Measurements from ENCODE around the gene HNRNPH2.

Gene HNRNPH2, protein sequence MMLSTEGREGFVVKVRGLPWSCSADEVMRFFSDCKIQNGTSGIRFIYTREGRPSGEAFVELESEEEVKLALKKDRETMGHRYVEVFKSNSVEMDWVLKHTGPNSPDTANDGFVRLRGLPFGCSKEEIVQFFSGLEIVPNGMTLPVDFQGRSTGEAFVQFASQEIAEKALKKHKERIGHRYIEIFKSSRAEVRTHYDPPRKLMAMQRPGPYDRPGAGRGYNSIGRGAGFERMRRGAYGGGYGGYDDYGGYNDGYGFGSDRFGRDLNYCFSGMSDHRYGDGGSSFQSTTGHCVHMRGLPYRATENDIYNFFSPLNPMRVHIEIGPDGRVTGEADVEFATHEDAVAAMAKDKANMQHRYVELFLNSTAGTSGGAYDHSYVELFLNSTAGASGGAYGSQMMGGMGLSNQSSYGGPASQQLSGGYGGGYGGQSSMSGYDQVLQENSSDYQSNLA

DNA sequence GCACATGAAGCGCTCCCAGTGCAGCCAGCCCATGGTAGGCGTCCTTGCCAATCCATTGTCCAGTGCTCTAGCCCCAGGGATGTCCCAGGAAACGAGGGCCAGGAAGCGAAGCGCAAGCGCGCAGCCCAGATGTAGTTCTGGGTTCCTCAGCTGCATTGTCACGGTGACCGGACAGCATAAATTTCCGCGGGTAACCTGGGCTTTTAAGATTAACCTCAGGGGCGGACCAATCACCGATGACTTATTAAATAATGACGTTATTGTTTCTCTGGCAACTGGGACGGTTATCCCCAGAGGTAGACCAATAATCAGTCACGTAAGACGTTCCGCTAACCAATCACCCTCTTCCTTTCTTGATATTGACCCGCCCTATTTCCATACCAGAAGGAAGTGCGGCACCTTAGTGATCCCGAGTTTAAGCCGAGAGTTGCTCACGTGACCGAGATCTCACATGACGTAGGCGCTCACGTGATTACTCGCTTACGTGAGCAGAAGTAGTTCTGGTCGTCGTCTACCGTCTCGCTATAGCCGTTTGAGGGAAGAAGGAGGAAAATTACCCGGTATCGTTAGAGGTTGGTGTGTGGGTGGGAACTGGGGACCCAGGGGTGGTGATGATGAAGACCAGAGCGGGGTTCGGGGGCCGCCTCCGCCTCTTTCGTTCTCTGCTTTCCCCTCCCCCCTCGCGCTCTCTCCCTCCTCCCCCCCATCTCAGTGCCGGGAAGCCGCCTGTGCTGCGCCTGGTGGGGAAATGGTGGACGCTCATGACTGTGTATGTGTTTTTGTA, at the start of gene HNRNPH2, which contains the start of gene GLA:
Gene HNRNPH2, plus strand, starts transcription at position 475 of the 784 bp plus-strand sequence. CDS start 3,767 bp downstream, outside the sequence.
Gene GLA, minus strand, starts transcription at position 178 of the 784 bp plus-strand sequence. Its CDS starts 22 bp downstream, at position 156.
- DNase-seq (ENCODE audit: low spot score) = peak; percentile 89

DNA sequence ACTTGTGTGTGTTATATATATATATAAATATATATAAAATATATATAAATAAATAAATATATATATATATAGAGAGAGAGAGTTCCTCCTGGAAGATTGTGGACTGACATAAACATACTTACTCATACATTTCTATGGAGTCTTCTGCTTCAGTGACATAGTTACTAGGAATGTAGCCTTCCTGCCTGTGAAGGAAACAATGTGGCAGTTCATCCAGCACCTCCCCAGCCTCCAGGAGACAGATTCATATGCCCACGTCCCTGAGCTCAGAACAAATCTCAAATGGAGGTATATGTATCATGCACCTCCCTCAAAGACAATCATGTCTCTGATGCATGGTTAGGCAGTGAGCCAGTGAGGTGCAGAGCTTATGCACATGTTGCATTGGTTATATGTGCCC, 48.1 kb upstream of the HNRNPH2 start:
- DNase-seq (ENCODE audit: low spot score) = no peak

DNA sequence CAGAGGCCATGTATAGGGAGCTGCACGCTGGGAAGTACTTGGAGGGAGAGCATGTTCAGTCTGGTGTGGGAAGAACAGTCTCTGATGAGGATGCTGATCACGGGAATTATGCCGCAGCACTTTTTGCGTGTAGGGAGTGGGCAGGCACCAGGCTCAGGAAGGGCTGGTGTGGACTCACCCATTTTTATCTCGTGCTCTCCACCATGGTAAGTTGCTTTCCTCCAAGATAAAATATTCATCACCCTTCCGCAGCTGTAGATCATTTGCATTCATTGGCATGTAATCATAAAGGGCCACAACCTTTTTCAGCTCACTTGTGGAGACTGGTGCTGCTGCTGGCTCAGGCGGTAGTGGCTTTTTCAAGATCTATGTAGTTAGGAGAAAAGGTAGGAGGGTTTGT, 47.6 kb upstream of the HNRNPH2 start:
- no peak for DNase-seq (ENCODE audit: low spot score)

DNA sequence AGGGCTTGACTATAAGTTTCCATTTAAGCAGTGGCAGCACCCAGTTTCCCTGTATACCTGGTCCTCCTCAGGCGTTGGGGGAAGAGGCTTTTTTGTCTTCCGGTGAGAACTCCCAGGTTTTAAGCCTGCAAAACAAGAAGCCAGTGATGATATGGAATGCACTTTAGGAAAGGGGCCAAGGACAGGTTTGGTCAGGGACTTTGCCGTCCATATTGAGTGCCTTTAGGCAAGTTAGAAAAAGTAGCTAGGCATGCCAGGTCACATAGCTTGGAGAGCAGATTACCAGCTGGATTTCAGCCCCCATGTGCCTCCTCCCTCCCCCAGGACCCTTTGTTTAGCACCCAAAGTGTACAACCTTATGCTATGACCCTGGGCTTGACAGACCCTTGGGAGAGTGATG, 45.9 kb upstream of the HNRNPH2 start:
- DNase-seq (ENCODE audit: low spot score) = no peak

DNA sequence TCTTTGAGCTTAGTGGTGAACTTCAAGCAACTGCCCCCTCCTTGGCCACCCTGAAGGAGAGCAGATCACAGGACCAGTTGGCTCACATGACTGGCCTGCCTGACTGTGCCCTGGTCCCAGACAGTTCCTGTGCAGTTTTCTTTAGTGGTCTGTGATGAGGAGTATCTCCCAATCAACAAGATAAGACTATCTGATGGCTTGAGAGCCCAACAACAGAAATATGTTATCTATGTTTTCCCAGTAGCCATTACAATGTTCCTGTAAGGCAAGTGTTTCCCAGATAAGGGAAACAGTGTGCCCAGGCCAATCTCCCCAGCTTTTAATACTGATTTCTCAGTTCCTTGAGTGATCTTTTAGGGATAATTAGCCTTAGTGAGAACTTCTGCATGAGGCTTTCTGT, 45.3 kb upstream of the HNRNPH2 start:
- DNase-seq (ENCODE audit: low spot score) = no peak

DNA sequence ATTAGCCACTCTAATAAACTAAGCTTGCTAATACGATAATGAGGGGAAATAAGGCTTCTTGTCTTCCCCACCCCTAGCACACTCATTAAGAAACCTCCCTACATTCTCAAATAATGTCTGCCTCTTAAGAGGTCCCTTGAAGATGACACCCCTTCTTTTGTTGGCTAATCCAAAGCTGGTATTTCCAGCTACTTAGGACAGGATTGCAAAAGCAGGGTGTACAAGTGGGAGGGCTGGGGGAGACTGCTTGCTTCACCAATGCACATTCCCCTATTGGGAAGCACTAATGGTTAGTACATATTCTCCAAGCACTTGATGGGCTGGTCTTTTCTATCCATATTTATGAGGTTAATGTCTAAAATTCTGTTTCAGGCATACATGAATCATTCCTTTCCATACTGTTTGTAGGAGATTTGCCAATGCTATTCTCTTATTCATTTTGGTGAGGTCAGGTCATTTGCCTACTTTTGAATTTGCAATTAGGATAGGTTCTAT, 42.7 kb upstream of the HNRNPH2 start:
- no peak for DNase-seq (ENCODE audit: low spot score)

DNA sequence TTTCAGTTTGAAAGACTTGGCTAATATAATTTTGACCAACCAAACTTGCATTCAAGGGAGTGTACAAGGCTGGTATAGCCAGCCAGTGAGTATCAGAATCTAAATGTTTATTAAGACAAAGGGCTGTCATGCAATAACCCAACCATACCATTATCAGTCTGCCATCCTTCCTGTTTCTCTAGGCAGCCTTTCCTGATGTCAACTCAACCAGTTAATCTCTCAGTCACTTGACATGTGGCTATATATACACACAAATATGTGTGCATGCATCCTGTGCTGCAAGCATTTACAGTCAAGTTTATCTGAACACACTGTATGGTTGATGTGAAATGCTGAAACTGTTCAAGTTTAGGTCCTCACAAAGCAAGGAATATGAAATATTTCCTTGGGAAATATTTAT, 39.2 kb upstream of the HNRNPH2 start:
- no peak for DNase-seq (ENCODE audit: low spot score)

DNA sequence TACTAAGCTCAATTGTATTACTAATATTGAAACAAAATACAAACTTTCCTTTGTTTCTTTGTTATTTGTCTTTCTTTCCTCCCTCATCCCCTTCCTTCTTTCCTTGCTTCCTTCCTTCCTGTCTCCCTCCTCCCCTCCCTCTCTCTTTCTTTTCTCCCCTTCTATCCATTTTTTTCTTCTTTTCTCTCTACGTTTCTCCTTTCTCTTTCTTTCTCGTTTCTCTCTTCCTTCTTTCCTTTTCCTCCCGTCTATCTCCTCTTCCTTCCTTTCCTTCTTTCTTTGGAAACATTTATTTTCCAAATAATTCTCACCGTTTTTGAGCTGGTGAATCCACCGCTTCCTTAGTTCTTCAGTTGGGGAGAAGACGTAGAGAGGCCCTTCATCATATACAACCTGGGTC, 38.3 kb upstream of the HNRNPH2 start:
- DNase-seq (ENCODE audit: low spot score) = no peak

DNA sequence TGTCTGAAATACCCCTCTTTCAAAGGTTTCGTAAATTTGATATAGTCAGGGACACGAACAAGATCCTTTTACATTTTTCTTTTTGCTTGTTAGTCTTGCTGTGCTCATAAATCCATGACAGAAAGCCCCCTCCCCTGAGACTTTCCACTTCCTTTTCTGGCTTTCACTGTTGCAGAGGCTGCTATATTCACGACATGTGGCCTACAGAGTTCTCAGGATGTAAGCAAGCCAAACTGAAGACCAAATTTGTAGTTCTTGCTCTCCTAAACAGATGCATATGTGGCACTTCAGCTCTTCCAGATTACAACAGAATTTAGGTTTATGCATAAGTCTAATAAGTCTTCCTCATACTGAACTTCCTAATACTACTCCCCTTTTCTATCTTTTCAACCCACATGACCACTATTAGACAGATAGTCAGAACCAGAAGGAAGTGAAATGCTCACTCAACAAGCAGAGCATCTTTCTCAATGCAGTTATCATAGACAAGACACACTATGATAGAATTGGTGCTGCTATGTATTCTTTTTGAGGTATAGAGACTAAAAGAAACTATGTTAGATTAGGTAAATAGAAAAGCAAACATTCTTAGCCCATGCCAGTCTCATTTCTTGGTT, 37.0 kb upstream of the HNRNPH2 start:
- DNase-seq (ENCODE audit: low spot score) = peak; percentile 16

DNA sequence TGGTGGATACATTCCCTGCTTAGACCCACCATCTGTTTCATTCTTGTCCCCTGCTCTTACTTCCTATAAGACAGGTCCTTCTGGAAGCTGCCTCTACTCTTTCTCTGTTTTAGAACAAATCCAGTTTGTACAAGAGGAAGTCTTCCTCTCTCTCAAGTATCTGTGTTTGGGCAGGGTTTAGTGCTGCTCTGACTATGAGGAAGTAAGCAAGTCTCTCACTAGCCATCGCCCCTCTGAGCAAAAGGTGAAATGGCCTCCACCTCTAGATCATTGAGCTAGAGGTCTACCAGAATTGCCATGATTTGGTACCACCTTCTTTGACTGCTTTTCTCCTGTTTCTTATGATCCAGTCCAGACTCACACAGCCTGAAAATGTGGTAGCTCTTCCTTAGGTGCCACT, 30.5 kb upstream of the HNRNPH2 start:
- DNase-seq (ENCODE audit: low spot score) = peak; percentile 3

DNA sequence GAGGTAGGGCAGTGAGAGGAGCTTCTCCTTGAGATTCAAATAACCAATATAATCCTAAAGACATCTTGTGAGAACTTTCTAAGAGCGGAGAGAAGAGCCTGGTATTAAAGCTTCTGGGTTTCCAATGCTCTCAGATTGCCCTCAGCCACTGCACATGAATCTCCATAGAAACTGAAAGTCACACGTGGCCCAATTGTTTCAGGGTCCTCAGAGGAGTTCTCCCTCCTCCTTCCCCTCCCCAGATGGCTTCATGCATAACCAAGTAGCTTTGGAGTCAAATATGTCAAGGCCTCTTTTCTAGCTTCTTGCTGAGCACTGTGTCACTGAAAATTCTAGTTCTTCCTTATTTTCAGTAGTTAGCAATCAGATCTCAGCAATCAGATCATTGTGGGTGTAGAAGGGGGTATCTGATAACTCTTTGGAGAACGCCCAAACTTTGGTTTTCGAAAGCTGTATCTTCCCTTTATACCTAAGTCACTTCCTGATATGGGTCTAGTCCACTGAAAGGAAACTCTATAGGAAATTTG, 24.3 kb upstream of the HNRNPH2 start:
- DNase-seq (ENCODE audit: low spot score) = peak; percentile 45

DNA sequence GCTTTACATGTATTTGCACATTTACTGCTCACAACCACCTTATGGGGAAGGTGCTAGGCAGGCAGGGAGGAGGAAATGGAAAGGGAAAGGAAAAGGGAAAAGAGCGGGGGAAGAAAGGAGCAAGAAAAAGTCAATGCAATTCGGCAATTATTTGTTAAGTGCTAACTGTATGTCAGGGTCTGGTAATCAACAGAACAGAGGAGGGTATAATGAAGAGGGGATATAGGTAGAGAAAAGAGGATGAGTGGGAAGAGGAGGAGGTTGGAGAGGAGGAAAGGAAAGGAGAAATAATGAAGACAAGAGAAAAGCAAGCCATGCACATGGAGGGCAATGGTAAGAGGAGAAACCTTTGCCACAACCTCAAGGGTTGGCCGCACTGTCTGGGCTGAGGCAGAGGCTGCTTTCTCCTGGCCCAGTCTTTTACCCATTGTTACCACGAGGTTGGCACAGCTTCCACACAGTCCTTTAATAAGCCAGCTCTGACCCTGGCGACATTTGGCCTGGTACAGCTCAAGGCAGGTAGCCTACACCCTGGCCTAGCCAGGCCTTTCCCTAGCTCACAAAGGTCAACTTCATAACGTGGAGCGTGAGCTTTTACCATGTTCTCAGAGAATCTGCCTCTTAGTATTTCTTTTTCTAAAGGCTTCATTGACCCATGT, 22.9 kb upstream of the HNRNPH2 start:
- DNase-seq (ENCODE audit: low spot score) = no peak

DNA sequence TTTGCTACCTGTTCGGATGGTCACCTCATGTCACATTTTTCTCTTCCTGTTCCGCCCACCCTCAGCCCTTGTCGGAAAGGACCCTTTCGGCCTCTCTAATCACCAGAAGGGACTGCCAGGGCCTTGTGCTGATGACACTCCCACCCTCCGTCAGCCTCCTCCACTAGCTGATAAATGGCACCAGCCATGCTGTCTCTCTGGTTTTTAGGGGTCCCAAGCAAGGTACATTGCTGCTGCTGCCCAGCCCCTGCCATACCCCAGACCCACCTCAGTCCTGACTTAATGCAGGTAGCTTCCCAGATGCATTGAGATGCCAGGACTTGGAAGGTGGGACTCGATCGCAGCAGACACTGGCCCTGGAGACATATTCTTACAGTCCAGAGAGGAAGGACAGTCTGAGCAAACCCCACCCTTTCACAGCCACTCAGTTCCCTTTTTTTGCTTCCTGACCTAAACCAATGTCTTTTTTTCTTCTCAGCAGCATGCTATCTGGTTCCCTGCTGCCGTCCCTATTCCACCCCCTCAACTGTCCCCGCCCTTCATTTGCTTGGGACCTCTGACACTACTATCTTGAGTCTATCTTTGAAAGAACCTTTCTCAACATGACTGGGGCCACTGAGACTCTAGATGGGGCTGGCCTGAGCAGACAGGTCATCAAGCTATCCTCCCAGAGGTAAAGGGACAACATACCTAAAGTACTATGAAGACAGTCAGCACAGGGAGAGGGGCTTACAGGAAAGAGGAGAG, 22.1 kb upstream of the HNRNPH2 start, which contains the start of gene BTK:
Gene BTK, minus strand, starts transcription at position 397 of the 747 bp plus-strand sequence. CDS start 10,907 bp downstream, outside the sequence.
- DNase-seq (ENCODE audit: low spot score) = peak; percentile 69

DNA sequence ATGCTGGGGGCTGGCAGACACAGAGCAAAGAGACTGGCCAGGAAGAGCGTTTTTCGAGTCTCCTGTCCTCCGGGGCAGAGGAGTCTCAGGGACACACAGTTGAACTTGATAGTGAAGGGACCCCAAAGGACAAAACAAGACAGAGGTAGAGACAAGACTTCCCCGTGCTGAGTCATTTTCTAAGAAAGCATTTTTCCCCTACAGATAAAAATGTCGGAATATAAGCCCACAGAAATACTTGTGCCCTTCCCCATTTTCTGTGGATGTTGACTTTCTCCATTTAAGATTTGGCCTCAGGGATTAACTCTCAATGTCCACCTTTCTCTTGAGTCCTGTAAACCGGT, 21.5 kb upstream of the HNRNPH2 start:
- DNase-seq (ENCODE audit: low spot score) = no peak

DNA sequence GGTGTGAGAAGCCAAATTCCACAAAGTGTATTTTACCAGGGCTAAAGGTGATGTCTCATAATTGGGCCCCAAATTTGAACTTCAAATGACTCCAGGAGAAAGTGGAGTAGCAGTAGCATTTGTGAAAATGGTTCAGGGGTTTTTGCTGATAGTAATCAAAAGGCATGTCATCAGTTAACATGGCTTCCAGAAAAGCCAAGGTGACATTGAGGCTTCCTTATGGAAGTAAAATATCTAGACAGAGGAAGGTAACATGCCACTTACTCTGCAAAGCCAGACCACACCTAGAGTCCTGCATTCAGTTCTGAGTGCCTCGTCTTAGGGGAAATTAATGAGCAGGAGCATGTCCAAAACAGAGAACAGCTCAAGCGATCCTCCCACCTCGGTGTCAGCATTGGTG, 19.4 kb upstream of the HNRNPH2 start:
- DNase-seq (ENCODE audit: low spot score) = no peak

DNA sequence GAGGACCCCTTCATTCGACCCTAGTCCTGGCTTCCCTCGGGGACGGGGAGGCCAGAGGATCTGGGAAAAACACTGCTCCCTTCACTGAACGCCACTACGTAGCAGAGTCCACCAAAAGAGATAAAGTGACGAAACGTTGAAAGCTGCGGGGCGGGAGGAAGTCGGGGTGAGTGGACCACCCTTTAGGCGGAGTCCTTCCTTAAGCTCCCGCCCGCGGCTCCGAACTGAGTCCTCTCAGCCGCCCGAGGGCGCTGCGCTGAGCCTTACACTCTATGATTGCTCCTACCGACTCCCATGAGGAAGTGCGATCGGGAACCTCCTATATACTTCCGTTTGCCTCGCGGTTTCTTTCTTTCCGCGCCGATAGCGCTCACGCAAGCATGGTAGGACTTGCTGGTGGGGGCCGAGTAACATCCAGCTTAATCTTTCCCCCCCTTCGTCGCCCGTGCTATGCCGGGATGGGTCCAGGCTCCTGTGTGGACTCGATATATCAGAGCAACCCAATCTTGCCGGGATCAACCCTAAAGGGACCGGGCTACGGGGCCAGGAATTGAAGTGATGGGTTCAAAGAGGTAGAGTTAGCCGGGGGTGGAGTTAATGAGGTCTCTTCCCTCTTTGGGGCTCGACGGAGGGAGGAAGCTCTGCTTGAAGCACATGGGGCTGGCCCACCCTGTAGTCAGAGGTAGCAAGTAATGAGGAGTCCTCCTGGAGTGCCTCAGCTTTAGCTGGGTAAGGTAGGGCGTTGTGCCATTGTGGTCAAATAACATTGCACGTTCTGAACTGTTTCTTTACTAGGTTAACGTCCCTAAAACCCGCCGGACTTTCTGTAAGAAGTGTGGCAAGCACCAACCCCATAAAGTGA, 17.1 kb upstream of the HNRNPH2 start, which contains the start of gene RPL36A:
Gene RPL36A, plus strand, starts transcription at position 348 of the 862 bp plus-strand sequence. Its CDS starts 33 bp downstream, at position 381.
- peak; percentile 69 for DNase-seq (ENCODE audit: low spot score)

DNA sequence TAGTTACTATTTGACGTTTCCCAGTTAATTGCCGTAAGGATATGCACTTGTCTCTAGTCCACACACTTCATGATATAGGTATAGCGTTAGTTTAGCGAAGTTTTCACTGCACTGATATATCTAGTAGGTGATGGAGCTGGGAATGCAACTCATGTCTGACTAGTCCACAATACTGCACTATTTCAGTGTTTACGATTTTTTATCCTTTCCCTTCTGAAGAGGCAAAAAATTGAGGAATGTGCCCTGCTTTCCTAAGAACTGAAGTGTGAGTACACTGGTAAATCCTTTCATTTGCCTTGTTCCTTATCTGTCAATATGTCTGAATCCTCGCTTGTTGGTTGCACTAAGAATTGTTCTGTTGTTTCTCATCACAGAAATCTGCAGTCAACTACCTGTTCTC, 16.2 kb upstream of the HNRNPH2 start:
- no peak for DNase-seq (ENCODE audit: low spot score)

DNA sequence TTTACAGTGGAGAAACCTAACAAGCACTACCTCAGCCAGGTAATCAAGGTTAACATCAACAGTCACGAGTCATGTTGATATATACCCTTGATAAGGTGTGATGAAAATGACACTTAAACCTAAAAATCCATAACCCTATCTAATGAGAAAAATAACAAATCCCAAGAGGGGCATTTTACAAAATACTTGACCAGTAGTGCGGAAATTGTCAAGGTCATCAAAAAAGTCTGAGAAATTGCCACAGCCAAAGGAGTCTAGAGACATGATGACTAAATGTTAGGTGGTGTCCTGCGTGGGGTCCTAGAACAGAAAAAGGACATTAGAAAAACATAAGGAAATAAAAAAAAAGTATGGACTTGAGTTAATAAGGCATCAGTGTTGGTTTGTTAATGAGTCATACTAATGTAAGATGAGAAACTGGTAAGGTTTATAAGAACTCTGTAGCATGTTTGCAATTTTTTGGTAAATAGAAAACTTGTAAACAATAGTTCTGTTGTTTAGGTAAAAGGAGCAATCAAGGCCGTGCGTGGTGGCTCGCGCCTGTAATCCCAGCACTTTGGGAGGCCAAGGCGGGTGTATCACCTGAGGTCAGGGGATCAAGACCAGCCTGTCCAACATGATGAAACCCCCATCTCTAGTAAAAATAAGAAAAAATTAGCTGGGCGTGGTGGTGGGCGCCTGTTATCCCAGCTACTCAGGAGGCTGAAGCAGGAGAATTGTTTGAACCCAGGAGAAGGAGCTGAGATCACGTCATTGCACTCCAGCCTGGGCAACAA, 14.3 kb upstream of the HNRNPH2 start:
- DNase-seq (ENCODE audit: low spot score) = no peak

DNA sequence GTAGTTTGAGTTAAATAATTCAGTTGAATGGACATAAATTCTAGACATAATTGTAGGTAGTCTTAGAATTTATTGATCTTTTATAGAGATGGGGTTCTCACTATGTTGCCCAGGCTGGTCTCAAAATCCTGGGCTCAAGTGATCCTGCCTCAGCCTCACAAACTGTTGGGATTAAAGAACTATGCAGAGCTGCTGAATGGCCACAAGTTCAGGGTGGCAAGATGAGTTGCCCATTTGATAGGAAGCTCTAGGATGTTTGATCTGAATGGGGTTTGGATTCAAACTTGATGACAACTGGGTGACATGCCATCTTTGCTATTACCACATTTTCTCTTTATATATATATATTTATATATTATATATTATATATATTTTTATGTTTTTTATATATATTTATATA, 13.7 kb upstream of the HNRNPH2 start:
- no peak for DNase-seq (ENCODE audit: low spot score)
